ENCODE measurements around the gene KRT16. TPM values are rescaled to one million over a fixed set of nuclear protein-coding genes. Genes with fewer than 3 reads are reported as not detected.

KRT16 gene
- total RNA-seq, 1 donor, result 4.3 TPM

DNA sequence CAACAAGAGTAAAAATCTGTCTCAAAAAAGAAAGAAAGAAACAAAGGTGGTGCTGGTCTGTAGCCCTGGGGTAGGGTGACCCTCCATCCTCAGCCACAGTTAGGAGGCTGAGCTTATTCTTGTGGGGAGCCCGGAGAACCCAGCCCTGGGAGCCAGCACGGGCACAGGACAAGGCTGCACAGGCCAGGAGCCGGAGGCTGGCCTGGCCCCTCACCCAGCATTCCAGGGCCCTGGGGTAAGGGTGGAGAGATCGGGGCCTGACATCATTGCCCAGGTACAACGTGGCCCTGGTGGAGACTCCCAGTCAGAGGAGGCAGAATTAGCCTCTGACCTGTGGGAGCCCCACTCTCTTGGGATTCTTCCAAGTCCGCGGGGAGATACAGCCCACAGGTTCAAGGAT is 22.1 kb upstream of the KRT16 start:
- no peaks in the 10 kb centered on the region for H3K36me3 ChIP-seq (ENCODE audit: insufficient read depth, low read length)
- peak overlapping the region; percentile 87 for H2AFZ ChIP-seq (ENCODE audit: low read length)
- DNase-seq (ENCODE audit: insufficient read length, low spot score, missing footprints), result peak; percentile 73
- H3K4me3 ChIP-seq (ENCODE audit: insufficient read depth, low read length), result no peak overlapping the region
- no peaks in the 10 kb centered on the region for H3K79me2 ChIP-seq (ENCODE audit: insufficient read depth, low read length)
- H3K27ac ChIP-seq (ENCODE audit: low read depth, low read length), result no peak overlapping the region
- no peaks in the 10 kb centered on the region for H3K27me3 ChIP-seq (ENCODE audit: insufficient read depth, low read length)
- H3K9me3 ChIP-seq (ENCODE audit: low read depth, low read length), result no peaks in the 10 kb centered on the region
- peak overlapping the region; percentile 10 for H3K4me2 ChIP-seq (ENCODE audit: insufficient read depth, low read length)
- no peak for TF ChIP-seq CTCF (IDR thresholded peaks at IDR 0.05; ENCODE audit: extremely low read depth, low read depth, low read length)
- H3K4me1 ChIP-seq (ENCODE audit: insufficient read depth, low read length), result peaks cover 5% of the 10 kb centered on the region
- no peaks in the 10 kb centered on the region for H4K20me1 ChIP-seq (ENCODE audit: insufficient read depth, low read length)

- H2AFZ ChIP-seq (ENCODE audit: low read length), result no peak overlapping the region
- no peak overlapping the region for H3K27ac ChIP-seq (ENCODE audit: low read depth, low read length)
- no peaks in the 10 kb centered on the region for H3K9me3 ChIP-seq (ENCODE audit: low read depth, low read length)
- no peak overlapping the region for H3K4me2 ChIP-seq (ENCODE audit: insufficient read depth, low read length)
- no peak for TF ChIP-seq CTCF (IDR thresholded peaks at IDR 0.05; ENCODE audit: extremely low read depth, low read depth, low read length)
- H4K20me1 ChIP-seq (ENCODE audit: insufficient read depth, low read length), result no peaks in the 10 kb centered on the region
- peak; percentile 30 for DNase-seq (ENCODE audit: insufficient read length, low spot score, missing footprints)
- no peaks in the 10 kb centered on the region for H3K36me3 ChIP-seq (ENCODE audit: insufficient read depth, low read length)
- H3K79me2 ChIP-seq (ENCODE audit: insufficient read depth, low read length), result no peaks in the 10 kb centered on the region
- peaks cover 5% of the 10 kb centered on the region for H3K4me1 ChIP-seq (ENCODE audit: insufficient read depth, low read length)
- H3K4me3 ChIP-seq (ENCODE audit: insufficient read depth, low read length), result no peak overlapping the region
- H3K27me3 ChIP-seq (ENCODE audit: insufficient read depth, low read length), result no peaks in the 10 kb centered on the region
Measured at GRCh38 chr17:41633556-41634199, 21.1 kb upstream of the KRT16 start.

GRCh38 chr17:41632482-41633105 is 20.0 kb upstream of the KRT16 start:
- no peaks in the 10 kb centered on the region for H3K79me2 ChIP-seq (ENCODE audit: insufficient read depth, low read length)
- no peak overlapping the region for H3K27ac ChIP-seq (ENCODE audit: low read depth, low read length)
- no peak overlapping the region for H2AFZ ChIP-seq (ENCODE audit: low read length)
- no peaks in the 10 kb centered on the region for H4K20me1 ChIP-seq (ENCODE audit: insufficient read depth, low read length)
- no peak overlapping the region for H3K4me3 ChIP-seq (ENCODE audit: insufficient read depth, low read length)
- no peak for TF ChIP-seq CTCF (IDR thresholded peaks at IDR 0.05; ENCODE audit: extremely low read depth, low read depth, low read length)
- H3K4me1 ChIP-seq (ENCODE audit: insufficient read depth, low read length), result peaks cover 5% of the 10 kb centered on the region
- no peaks in the 10 kb centered on the region for H3K36me3 ChIP-seq (ENCODE audit: insufficient read depth, low read length)
- H3K27me3 ChIP-seq (ENCODE audit: insufficient read depth, low read length), result no peaks in the 10 kb centered on the region
- H3K9me3 ChIP-seq (ENCODE audit: low read depth, low read length), result no peaks in the 10 kb centered on the region
- peak; percentile 73 for DNase-seq (ENCODE audit: insufficient read length, low spot score, missing footprints)
- no peak overlapping the region for H3K4me2 ChIP-seq (ENCODE audit: insufficient read depth, low read length)

DNA sequence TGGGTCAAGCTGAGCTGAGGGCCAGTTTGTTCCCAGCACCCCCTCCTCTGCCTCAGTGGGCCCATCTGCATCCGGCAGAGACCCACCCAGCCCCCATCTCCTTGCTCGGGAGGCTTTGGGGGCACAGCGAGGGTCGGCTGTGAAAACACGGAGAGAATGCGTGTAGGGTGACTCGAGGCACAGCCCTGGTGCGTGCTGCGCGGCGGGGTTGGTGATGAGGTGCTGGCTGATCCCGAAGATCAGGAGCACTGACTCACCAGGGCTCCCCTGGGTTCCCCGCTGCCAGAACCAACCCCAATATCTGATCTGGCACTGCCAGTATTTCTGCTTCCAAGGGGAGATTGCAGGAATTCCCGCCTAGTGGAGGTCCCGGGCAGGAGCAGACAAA is 19.3 kb upstream of the KRT16 start:
- Histone ChIP-seq H3K27ac (ENCODE audit: low read depth, low read length) (no peak overlapping the region), H3K79me2 (ENCODE audit: insufficient read depth, low read length) (no peaks in the 10 kb centered on the region), H2AFZ (ENCODE audit: low read length) (no peak overlapping the region)

More for the DNA sequence above, 19.3 kb upstream of the KRT16 start:
- TF ChIP-seq CTCF (IDR thresholded peaks at IDR 0.05; ENCODE audit: extremely low read depth, low read depth, low read length), result no peak
- Histone ChIP-seq H3K4me1 (ENCODE audit: insufficient read depth, low read length) (peaks cover 5% of the 10 kb centered on the region), H3K4me3 (ENCODE audit: insufficient read depth, low read length) (no peak overlapping the region), H3K36me3 (ENCODE audit: insufficient read depth, low read length) (no peaks in the 10 kb centered on the region), H3K4me2 (ENCODE audit: insufficient read depth, low read length) (no peak overlapping the region), H3K27me3 (ENCODE audit: insufficient read depth, low read length) (no peaks in the 10 kb centered on the region), H3K9me3 (ENCODE audit: low read depth, low read length) (no peaks in the 10 kb centered on the region), H4K20me1 (ENCODE audit: insufficient read depth, low read length) (no peaks in the 10 kb centered on the region)
- DNase-seq (ENCODE audit: insufficient read length, low spot score, missing footprints), result peak; percentile 41

Data from osteoblast (primary cell).